HG02884 (cell line): Measurements from ENCODE around the gene TMOD2.

Experiments
- ATAC-seq: cut with Tn5 transposase; IDR thresholded peaks from one replicate; pipeline ENCODE4 v1.9.1; 2021; ENCODE audit warnings: mild to moderate bottlenecking, moderate library complexity; ENCODE audit not compliant: unreplicated experiment

The TMOD2 gene

DNA sequence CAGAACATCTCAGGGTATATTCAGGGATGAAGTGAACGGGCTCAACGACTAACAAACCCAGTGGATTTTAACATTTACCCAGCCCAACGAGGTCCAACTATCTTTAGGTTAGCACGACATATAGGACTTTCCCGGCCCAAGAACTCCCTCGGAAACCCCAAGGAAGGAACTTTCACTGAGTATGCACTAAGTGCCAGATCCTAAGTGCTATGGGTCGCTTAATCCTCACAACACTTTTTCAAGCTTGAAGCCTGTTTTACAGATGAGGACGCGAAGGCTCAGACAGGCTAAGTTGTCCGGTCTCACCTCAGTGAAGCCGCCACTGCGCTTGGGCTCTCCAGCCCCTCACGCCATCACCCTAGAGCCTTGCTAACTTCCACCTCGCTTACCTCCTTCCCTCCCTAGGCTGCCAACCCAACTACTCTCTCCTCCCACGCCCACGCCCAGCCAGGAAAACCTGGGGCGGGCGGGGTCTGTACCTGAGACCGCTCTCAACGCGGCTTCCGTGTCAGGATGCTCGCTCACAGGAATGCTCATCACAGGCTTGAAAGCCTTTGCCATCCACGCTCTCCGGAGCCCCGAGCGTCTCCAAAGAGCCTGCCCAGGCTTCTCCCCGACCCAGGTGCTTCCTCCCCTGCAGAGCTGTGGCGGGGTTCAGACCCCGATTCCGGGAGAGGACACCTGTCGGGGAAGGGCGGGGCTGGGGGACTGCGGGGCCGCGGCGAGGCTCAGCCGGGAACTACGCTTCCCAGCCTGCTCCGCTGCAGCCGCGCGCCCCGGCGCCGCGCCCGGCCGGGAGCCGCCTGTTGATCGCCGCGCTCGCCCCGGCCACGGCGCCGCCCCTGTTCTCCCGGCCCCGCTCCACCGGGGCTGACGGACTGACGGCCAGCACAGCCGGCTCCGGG, at the start of gene TMOD2:
Gene TMOD2 (plus strand): TSS at position 806 of the 905 bp plus-strand sequence. CDS start 14,845 bp downstream, outside the sequence.
- peak; percentile 60 for ATAC-seq

DNA sequence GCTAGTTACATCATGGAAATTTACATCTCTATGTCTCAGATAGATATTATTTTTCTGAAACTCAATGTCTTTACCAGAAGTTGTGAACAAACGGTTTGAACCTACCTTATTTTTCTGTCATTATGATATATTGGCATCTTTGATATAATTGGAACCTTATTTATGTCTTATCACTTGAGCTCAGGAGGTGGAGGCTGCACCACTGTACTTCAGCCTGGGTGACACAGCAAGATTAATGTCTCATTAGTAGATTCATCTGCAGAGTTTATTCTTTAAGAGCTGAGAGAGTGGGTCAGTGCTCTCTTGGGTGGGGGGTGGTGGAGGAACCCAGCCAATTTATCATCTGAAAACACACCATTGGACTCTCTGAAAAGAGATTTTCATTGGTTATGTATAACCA, 48.7 kb upstream of the TMOD2 start:
- ATAC-seq: no peak

DNA sequence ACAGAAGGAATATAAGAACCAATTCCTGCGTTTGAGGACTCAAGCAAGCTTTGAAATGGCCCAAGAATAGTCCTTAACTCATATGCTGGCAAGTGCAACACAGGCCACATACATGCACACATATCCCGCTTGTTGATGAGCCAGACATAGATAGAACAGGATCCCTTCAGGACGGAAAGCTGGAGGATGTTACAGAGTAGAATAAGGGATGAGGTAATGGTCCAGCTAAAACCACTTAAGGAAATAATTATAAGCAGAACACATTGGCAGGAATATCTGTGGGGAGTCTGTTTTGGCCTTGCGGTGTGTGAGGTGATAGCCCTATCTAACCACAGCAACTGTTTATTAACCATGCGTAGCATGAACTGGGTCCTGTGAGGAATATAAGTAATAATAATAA, 45.1 kb upstream of the TMOD2 start:
- ATAC-seq: no peak

DNA sequence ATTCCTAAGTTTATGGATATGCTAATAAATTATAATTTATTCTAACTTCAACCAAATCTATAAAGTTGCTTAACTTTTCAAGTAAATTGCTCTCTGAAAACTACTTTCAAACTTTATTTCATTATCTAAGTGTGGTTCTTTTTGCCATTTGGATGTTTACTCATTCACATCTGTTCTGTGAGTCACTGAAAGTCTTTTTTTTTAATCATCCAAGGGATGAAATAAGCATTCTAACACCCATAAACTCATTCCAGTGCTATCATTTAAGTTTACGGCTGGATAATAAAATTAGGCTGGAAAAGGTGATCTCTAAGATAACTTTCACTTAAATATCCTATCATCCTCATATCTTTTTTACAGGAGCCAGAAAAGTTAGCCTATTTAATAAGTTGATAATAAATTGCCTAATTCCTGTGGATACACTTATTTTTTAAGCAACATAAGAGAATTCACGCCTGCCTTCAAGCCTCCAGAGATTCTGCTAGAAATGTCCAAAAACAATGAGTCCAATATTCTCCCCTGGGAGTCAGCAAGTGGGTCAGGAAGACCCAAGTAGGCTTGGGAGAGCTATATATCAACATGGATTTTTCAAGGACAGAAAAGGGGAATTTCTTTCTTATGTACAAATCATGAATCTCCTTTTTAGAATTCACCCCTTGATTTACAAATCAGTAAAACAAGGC, 44.3 kb upstream of the TMOD2 start:
- no peak for ATAC-seq

DNA sequence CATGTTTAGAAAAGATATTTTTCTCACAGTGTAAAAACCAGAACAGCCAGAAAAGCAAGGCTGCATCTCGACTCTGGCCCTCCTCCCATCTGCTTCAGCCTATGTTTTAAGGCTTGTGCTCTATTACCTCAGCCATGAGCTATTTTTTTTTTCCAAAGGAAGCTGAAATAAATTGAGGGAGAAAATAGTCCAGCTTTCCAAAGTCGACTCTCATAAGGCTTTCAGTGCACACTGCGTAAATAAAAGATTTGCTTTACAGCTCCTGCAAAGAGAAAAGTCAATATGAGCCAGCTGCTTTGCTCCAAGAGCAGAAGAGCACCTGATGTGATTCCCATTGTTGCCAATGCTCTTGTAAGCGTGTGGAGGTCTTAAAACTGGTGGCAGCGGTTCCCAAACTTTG, 43.4 kb upstream of the TMOD2 start:
- no peak for ATAC-seq

DNA sequence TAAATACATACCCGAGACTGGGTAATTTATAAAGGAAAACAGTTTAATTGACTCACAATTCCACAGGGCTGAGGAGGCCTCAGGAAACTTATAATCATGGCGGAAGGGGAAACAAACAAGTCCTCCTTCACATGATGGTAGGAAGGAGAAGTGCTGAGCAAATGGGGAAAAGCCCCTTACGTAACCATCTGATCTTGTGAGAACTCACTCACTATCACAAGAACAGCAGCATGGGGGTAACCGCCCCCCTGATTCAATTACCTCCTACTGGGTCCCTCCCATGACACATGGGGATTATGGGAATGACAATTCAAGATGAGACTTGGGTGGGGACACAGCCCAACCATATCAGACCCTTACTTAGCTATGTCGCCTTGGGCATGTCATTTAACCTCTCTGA, 42.4 kb upstream of the TMOD2 start:
- ATAC-seq: no peak

DNA sequence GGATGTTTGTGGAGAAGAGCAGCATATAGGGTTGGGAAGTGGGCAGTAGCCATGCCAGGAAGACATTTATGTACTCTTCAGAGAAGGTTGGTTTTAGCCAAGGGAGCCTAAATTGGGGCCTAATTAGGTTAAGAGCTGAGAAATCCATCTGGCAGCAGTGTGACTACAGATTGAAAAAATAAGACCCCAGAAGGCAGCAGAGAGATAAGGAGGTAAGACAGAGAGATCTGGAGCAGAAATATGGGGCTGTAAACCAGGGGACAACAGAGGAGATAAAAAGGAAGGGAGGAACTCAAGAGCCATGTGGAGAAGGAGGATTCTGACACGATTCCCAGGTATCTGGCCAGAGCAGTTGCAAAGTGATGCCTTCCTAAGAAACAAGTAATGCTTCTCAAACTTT, 37.2 kb upstream of the TMOD2 start:
- no peak for ATAC-seq

DNA sequence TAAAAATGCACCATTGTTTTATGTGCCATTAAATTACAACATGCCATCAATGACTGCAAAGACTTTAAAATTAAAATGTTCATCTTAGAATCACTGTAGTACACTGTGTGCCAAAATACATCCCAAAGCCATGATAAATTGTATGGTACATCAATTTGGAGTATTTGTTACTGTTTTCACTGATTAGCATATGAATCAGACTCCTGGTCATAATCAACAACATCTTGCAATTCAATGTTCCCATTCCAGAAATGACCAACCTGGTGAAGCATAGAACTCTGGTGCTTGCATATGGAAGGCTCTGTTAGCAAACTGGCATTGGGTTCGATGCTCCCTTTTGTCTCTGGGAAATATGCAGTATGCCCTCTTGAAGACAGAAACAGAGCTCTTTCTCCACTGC, 36.5 kb upstream of the TMOD2 start:
- ATAC-seq: no peak

DNA sequence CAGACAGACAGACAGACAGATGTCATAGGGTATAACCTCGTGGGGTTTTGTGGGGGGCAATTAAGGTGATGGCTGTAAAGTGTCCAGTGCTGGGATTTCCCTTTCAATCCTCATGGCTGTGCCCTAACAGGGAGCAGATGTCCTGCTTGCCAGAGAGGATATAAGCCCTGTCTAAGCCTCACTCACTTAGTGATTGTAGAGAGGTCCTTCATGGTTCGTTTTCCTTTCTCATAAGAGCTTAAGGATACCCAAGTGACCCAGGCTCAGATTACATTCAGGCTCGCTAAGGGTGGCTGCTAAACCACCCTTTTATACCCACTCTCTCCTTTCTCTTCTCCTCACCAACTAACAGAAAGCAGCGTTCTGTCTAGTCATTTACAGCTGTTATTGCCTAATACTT, 33.2 kb upstream of the TMOD2 start:
- ATAC-seq: no peak

DNA sequence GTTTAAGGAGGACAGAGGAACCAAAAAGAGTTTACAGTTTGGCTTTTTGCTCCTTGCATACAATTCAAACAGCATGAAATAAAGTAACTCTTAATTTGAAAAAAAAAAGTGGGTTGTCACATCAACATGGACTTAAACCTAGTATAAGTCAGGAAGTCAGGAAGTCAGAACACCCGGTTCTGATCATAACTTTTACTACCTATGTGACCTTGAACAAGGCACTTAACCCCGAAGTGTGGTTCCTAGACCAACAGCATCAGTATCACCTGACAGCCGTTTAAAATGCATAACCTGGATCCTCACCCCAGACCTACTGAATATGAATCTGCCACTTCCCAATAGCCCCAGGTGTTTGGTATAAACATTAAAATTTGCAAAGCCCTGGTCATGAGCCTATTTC, 32.7 kb upstream of the TMOD2 start:
- ATAC-seq: no peak

DNA sequence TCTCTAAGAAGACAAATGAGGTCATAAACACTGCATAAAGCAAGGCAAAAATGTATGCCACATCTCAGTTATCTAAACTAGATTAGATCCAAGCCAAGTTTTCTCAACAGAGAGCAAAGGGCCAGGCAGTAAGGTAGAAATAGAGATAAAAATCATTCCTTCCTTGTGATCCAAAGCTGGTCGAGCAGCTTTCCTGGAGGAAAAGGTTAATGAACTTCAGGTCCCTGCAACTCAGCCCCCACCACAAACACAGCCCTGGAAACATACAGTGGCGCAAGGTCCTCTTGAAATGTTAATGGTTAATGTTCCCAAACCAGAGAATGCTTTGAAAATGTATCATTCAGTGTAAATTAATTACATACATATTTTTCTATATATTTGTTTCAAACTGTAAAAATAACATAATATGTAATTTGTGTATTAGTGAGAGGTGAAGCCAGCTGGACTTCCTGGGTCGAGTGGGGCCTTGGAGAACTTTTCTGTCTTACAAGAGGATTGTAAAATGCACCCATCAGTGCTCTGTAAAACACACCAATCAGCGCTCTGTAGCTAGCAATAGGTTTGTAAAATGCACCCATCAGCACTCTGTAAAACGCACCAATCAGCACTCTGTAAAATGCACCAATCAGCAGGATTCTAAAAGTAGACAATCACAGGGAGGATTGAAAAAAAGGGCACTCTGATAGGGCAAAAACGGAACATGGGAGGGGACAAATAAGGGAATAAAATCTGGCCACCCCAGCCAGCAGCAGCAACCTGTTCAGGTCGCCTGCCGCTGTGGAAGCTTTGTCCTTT, 31.0 kb upstream of the TMOD2 start:
- no peak for ATAC-seq

DNA sequence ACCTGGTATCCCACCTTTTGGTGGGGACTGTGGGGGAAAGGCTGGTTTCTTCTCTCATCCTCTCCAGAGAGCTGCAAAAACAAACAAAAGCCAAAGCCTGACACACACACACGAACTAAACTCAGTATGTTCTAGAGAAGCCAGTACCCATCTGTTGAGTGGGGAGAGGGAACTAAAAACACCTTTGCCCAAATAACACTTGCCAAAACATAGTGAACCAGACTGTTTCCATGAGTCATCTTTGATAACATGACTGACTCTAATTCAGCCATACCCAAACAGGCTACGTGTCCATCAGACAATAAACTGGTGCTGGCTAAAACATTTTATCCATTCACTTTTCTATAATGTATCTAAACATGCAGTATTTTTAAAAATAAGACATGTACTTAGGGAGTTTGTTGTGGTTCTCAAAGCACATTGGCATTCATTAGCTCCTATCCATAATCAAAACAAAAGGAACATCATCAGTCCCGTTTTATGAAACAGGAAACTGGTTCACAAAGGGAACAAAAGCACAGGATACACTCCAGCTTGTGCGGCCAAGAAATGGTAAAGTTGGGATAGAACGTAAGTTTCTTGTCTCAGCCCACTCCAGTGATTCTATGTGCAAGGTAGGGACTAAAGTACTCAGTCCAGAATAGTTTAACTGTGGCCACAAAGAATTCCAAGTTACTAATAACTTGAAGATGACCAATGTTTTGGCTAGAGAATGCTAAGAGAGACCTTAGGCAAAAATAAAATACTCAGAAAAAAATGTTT, 30.0 kb upstream of the TMOD2 start:
- no peak for ATAC-seq

DNA sequence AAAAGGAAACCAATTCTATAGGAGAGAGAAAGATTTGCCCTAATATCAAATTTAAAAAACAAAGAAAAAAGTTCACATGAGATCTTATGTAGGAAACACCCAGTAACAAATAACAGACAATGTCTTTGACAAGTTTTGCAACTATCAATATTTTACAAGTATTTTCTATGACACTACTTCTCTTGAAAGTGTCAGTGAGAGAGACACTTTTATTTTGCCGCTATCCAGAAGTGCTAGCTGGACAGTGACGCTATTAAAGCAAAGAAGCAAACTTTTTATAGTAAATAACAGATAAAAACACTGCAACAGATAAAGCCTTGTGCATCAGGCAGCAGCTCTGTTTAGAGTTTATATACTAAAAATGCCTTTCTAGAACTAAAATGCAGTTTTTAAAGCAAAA, 27.2 kb upstream of the TMOD2 start:
- no peak for ATAC-seq

DNA sequence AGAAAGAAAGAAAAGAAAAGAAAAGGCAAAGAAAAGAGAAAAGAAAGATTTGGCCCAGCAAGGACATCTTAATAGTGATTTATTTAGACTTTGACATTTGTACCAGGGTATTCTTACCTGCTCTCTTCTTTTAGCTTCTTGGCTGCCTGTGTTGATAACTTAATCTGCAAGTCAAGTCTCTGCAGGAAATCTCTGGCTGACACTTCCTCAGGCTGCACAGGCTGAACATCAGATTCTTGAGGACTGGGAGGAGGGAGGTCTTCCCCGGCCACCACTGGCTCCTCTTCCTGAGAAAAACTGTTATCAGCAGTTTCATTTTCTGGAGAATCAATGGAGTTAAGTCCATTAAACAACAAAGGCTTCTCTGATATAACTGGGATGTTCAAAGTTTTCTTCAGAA, 26.7 kb upstream of the TMOD2 start:
- no peak for ATAC-seq

DNA sequence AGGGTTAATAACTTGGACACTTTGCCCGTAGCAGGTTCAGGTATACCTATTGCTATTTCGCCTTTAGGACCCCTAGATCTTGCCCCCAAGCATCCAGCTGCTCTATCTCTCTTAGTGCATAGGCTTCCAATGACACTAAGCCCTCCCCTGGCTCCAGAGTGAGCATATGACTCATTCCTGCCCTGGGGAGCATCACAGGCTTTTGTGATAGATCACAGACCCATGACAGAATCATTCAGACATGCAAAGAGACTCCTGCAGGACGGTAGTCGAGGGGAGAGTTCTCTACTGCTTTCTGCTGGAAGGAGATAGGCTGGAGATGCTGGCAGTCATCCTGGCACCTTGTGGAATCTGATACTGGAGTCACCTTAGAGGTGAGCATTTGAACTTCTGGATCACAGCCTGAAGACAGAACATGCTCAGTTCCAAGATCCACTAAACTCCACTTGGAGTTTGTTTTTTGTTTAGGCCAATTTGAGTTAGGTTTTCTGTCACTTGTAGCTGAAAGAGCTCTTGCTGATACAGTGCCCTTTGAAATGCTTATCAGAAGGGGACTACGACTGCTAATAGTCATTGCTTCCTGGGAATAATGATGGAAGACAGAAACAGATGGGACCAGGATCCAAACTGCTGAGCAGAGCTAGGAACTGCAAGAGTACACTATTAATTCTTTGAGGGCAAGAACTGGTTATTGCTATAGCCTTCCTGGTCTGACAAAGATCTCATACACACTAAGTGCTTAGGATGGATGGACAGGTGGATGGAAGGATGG, 24.9 kb upstream of the TMOD2 start:
- peak; percentile 83 for ATAC-seq

DNA sequence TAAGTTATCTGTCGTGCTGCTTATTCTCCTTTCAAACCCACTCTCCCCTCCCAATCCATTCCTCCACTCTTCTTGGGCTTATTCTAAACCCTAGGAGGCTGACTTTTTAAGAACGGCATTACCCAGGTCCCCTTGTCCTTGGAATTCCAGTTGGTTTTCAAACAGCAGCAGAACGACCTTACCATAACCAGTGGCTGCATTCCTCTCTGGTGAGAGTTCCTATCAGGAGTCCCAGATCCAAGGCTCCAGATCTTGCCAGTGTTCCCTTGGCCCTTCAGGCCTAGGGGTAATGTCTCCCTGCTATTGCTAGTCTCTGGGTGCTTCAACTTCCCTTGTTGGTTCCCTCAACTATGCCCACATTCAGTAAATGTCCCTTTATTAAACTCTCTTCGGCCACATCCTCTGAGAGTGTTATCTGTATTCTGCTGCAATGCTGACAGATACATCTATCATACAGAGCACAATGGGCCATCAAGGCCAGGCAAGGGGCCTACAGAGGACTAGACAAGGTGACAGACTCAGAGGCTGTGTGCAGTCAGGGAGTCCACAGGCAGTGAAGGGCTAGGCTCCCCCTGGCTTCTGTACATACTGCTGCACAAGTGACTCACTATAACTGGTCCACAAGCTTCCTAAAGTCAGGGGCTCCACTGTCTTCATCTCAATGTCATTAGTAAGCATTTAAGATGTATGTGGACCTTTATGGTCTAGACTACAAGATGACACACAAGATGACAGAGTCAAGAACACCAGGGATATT, 24.1 kb upstream of the TMOD2 start:
- no peak for ATAC-seq

DNA sequence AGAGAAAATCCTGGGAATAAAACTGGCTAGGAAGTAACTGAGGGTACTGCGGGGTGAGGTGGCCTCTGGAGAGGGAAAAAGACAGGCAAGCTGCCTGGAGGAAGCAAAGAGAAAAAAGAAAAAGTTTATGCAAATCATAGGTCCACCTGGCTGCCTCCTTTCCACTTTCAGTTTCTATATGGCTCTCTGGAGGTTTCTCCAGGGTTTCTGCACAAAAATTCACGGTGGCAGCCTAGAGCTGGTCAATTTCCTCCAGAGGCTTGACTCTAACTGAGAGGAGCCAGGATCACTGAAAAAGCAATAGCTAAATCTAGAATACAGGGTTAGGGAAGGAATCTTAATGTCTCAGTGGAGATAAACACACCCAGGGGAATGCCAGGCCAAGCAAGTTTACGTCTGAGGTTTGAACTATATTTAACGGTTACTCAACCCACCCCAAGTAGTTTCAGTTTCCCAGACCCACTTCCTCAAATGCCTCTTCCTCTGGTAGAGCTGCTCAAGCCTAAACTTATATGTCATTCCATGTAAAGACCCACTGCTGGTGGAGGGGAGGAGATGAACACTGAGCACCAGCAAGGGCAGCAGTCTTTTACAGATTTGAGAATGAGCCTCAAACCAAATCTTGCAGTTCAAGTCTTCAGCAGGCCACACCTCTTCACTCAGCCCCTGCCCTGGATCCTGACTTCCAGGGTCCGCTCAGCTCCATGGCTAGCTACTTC, 19.7 kb upstream of the TMOD2 start:
- peak; percentile 56 for ATAC-seq

DNA sequence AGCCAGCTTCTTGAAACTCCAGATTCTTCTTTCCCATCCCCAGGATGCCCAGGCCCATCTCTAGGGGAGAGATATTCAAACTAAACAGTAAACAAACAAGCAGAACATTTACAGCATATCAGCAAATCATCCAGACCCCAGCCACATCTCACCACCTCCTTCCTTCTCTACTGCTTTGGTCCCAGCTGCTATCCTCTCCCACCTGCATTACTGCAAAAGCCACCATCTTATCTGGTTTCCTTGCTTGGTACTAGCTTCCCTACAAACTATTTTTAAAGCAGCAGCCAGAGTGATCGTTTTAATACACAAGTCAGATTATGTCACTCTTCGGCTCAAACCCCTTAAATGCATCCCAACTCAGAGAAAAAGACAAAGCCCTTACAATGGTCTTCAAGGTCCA, 18.8 kb upstream of the TMOD2 start:
- ATAC-seq: no peak
